K562 (cell line): ENCODE data around the gene PHF20. TPM values are rescaled to one million over a fixed set of nuclear protein-coding genes. Genes with fewer than 3 reads are reported as not detected.

Source experiments
- GTF2E2 ChIP-seq: fragments of 200-800 bp; sonication (Bioruptor generic); IDR thresholded peaks from 2 replicates; pipeline ENCODE4 v1.6.1; 2016; ENCODE audit warnings: missing genetic modification characterization, missing compliant biosample characterization
- polyA plus RNA-seq, 8 experiments: library from polyadenylated mRNA; depleted of rRNA in 4 of 8; stranded (reverse) in 5 of 8; unstranded in 3 of 8; fragments of >200 nt; fragmentation: Nextera tagmentation in 2 of 8; fragmentation: Illumina TruSeq in 1 of 8; extraction: Ambion mirVana in 2 of 8; extraction: Trizol in 1 of 8; gene quantifications; 2 replicates each; pipeline versions ENCODE4 v1.2.1 to v1.2.3, GENCODE V29; 2011 to 2014; ENCODE audit warnings: inconsistent platforms in 1 of 8, missing spikeins in 1 of 8
- total RNA-seq, 7 experiments: library from RNA; depleted of rRNA in 6 of 7; stranded (reverse); fragments of >200 nt in 6 of 7; fragmentation: Illumina TruSeq in 2 of 7; extraction: Trizol in 2 of 7; gene quantifications; 2 replicates each; pipeline versions ENCODE4 v1.2.1 to v1.2.3, GENCODE V29; 2011 to 2021; ENCODE audit warnings: low replicate concordance in 1 of 7
- TF ChIP-seq, protein P1 (sequence below), 2 experiments: fragments of 450-650 bp in 1 of 2; sonication (generic) in 1 of 2; formaldehyde crosslinking in 1 of 2; IDR thresholded peaks; 2 replicates each; pipeline versions ENCODE4 v1.7.1 to v1.9.0; 2016 to 2022; ENCODE audit warnings: inconsistent platforms in 1 of 2, mild to moderate bottlenecking in 1 of 2, missing genetic modification reagents in 1 of 2
- TF ChIP-seq, protein P2 (sequence below): fragments of 250-450 bp; sonication (Bioruptor Pico); IDR thresholded peaks from 2 replicates; pipeline ENCODE4 v1.5.0; 2022; ENCODE audit warnings: mild to moderate bottlenecking
- TF ChIP-seq, protein P3 (sequence below): fragments of 450-650 bp; IDR thresholded peaks from 2 replicates; pipeline ENCODE4 v1.6.1; 2016; ENCODE audit warnings: mild to moderate bottlenecking, moderate library complexity

Gene PHF20
- total and polyA plus RNA-seq, 9 of the 15 experiments (the other 6 are each of a cell fraction or from before 2014, with no cell fraction given) = 49.9 to 196 (median 70.7) TPM

DNA sequence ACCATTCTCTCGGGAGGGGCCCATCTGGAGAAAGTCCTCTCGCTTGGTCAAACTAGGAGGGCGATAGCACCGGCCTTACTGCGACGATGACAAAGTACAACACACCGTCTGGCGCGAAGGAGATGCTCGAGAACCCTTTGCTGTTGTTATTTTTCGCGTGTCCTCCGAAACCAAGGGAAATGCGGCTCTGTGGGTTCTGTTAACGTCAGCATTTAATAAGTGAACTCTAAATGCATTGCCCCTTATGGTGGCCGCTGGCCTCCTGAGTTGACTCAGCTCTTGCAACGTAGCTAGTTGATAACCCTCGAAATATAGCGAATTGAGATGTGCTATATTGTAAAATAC is 183.1 kb downstream of the PHF20 start (continued):
- TF ChIP-seq, protein P1, sequence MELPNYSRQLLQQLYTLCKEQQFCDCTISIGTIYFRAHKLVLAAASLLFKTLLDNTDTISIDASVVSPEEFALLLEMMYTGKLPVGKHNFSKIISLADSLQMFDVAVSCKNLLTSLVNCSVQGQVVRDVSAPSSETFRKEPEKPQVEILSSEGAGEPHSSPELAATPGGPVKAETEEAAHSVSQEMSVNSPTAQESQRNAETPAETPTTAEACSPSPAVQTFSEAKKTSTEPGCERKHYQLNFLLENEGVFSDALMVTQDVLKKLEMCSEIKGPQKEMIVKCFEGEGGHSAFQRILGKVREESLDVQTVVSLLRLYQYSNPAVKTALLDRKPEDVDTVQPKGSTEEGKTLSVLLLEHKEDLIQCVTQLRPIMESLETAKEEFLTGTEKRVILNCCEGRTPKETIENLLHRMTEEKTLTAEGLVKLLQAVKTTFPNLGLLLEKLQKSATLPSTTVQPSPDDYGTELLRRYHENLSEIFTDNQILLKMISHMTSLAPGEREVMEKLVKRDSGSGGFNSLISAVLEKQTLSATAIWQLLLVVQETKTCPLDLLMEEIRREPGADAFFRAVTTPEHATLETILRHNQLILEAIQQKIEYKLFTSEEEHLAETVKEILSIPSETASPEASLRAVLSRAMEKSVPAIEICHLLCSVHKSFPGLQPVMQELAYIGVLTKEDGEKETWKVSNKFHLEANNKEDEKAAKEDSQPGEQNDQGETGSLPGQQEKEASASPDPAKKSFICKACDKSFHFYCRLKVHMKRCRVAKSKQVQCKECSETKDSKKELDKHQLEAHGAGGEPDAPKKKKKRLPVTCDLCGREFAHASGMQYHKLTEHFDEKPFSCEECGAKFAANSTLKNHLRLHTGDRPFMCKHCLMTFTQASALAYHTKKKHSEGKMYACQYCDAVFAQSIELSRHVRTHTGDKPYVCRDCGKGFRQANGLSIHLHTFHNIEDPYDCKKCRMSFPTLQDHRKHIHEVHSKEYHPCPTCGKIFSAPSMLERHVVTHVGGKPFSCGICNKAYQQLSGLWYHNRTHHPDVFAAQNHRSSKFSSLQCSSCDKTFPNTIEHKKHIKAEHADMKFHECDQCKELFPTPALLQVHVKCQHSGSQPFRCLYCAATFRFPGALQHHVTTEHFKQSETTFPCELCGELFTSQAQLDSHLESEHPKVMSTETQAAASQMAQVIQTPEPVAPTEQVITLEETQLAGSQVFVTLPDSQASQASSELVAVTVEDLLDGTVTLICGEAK (IDR thresholded peaks at IDR 0.05) = no peak
- TF ChIP-seq, protein P1 (CRISPR knock-in tag; IDR thresholded peaks at IDR 0.05) = no peak
- peak; percentile 73; the same call in 1 of the 2 replicates for TF ChIP-seq GTF2E2 (tag)
- TF ChIP-seq, protein P2, sequence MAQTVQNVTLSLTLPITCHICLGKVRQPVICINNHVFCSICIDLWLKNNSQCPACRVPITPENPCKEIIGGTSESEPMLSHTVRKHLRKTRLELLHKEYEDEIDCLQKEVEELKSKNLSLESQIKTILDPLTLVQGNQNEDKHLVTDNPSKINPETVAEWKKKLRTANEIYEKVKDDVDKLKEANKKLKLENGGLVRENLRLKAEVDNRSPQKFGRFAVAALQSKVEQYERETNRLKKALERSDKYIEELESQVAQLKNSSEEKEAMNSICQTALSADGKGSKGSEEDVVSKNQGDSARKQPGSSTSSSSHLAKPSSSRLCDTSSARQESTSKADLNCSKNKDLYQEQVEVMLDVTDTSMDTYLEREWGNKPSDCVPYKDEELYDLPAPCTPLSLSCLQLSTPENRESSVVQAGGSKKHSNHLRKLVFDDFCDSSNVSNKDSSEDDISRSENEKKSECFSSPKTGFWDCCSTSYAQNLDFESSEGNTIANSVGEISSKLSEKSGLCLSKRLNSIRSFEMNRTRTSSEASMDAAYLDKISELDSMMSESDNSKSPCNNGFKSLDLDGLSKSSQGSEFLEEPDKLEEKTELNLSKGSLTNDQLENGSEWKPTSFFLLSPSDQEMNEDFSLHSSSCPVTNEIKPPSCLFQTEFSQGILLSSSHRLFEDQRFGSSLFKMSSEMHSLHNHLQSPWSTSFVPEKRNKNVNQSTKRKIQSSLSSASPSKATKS (CRISPR knock-in tag) = no peak
- TF ChIP-seq, protein P3, sequence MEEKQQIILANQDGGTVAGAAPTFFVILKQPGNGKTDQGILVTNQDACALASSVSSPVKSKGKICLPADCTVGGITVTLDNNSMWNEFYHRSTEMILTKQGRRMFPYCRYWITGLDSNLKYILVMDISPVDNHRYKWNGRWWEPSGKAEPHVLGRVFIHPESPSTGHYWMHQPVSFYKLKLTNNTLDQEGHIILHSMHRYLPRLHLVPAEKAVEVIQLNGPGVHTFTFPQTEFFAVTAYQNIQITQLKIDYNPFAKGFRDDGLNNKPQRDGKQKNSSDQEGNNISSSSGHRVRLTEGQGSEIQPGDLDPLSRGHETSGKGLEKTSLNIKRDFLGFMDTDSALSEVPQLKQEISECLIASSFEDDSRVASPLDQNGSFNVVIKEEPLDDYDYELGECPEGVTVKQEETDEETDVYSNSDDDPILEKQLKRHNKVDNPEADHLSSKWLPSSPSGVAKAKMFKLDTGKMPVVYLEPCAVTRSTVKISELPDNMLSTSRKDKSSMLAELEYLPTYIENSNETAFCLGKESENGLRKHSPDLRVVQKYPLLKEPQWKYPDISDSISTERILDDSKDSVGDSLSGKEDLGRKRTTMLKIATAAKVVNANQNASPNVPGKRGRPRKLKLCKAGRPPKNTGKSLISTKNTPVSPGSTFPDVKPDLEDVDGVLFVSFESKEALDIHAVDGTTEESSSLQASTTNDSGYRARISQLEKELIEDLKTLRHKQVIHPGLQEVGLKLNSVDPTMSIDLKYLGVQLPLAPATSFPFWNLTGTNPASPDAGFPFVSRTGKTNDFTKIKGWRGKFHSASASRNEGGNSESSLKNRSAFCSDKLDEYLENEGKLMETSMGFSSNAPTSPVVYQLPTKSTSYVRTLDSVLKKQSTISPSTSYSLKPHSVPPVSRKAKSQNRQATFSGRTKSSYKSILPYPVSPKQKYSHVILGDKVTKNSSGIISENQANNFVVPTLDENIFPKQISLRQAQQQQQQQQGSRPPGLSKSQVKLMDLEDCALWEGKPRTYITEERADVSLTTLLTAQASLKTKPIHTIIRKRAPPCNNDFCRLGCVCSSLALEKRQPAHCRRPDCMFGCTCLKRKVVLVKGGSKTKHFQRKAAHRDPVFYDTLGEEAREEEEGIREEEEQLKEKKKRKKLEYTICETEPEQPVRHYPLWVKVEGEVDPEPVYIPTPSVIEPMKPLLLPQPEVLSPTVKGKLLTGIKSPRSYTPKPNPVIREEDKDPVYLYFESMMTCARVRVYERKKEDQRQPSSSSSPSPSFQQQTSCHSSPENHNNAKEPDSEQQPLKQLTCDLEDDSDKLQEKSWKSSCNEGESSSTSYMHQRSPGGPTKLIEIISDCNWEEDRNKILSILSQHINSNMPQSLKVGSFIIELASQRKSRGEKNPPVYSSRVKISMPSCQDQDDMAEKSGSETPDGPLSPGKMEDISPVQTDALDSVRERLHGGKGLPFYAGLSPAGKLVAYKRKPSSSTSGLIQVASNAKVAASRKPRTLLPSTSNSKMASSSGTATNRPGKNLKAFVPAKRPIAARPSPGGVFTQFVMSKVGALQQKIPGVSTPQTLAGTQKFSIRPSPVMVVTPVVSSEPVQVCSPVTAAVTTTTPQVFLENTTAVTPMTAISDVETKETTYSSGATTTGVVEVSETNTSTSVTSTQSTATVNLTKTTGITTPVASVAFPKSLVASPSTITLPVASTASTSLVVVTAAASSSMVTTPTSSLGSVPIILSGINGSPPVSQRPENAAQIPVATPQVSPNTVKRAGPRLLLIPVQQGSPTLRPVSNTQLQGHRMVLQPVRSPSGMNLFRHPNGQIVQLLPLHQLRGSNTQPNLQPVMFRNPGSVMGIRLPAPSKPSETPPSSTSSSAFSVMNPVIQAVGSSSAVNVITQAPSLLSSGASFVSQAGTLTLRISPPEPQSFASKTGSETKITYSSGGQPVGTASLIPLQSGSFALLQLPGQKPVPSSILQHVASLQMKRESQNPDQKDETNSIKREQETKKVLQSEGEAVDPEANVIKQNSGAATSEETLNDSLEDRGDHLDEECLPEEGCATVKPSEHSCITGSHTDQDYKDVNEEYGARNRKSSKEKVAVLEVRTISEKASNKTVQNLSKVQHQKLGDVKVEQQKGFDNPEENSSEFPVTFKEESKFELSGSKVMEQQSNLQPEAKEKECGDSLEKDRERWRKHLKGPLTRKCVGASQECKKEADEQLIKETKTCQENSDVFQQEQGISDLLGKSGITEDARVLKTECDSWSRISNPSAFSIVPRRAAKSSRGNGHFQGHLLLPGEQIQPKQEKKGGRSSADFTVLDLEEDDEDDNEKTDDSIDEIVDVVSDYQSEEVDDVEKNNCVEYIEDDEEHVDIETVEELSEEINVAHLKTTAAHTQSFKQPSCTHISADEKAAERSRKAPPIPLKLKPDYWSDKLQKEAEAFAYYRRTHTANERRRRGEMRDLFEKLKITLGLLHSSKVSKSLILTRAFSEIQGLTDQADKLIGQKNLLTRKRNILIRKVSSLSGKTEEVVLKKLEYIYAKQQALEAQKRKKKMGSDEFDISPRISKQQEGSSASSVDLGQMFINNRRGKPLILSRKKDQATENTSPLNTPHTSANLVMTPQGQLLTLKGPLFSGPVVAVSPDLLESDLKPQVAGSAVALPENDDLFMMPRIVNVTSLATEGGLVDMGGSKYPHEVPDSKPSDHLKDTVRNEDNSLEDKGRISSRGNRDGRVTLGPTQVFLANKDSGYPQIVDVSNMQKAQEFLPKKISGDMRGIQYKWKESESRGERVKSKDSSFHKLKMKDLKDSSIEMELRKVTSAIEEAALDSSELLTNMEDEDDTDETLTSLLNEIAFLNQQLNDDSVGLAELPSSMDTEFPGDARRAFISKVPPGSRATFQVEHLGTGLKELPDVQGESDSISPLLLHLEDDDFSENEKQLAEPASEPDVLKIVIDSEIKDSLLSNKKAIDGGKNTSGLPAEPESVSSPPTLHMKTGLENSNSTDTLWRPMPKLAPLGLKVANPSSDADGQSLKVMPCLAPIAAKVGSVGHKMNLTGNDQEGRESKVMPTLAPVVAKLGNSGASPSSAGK = peak; percentile 84; the same call in 1 of the 2 replicates
